ENCODE measurements around the gene SLC17A5.

DNA sequence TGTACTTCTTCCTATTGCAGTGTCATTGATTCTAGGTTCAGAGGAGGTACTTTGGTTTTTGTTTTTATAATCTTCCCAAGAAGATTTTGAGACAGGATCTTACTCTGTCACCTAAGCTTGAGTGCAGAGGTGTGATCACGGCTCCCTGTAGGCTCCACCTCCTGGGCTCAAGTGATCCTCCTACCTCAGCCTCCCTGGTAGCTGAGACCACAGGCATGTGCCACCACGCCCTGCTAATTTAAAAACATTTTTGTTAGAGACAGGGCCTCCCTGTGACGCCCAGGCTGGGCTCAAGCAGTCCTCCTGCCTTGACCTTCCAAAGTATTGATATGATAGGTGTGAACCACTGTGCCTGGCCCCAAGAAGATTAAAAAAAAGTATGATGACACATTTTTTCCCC is 3.4 kb upstream of the SLC17A5 start:
- no peak for TF ChIP-seq TARDBP (IDR thresholded peaks at IDR 0.05)
- TF ChIP-seq BHLHE40 (IDR thresholded peaks at IDR 0.05; ENCODE audit: borderline replicate concordance), result no peak
- no peak for TF ChIP-seq FOXK2 (IDR thresholded peaks at IDR 0.05)
